Measurements from ENCODE around the gene KHDRBS2.
"Not testable (repeated sequence)": the region's sequence is repeated elsewhere in the genome, so short reads cannot be mapped to it uniquely, and the experiment has no call there.

Gene KHDRBS2

GRCh38 chr6:61841958-61842357, 444.1 kb downstream of the KHDRBS2 start:
- H3K4me1 ChIP-seq (ENCODE audit: insufficient read depth, low read length), result no peaks in the 10 kb centered on the region
- H3K4me3 ChIP-seq (ENCODE audit: low read depth in 1 of 2, low read length in 2 of 2), result no peak overlapping the region
- no peaks in the 10 kb centered on the region for H3K9me3 ChIP-seq (ENCODE audit: low read length)
- no peak overlapping the region for H3K9ac ChIP-seq (ENCODE audit: low read length)
- no peak overlapping the region for H3K27ac ChIP-seq (ENCODE audit: low read depth, low read length)
- no peaks in the 10 kb centered on the region for H3K27me3 ChIP-seq (ENCODE audit: control insufficient read depth in 1 of 2, insufficient read depth in 2 of 2, low read length in 2 of 2)
- H3K36me3 ChIP-seq (ENCODE audit: insufficient read depth, low read length), result no peaks in the 10 kb centered on the region

- no peaks in the 10 kb centered on the region for H3K27me3 ChIP-seq (ENCODE audit: control insufficient read depth in 1 of 2, insufficient read depth in 2 of 2, low read length in 2 of 2)
- H3K9me3 ChIP-seq (ENCODE audit: low read length), result no peaks in the 10 kb centered on the region
- no peaks in the 10 kb centered on the region for H3K4me1 ChIP-seq (ENCODE audit: insufficient read depth, low read length)
- no peak overlapping the region for H3K27ac ChIP-seq (ENCODE audit: low read depth, low read length)
- H3K4me3 ChIP-seq (ENCODE audit: low read depth in 1 of 2, low read length in 2 of 2), result no peak overlapping the region
- H3K9ac ChIP-seq (ENCODE audit: low read length), result no peak overlapping the region
- no peaks in the 10 kb centered on the region for H3K36me3 ChIP-seq (ENCODE audit: insufficient read depth, low read length)
Measured at GRCh38 chr6:61835237-61835636, 450.8 kb downstream of the KHDRBS2 start.

- H3K9me3 ChIP-seq (ENCODE audit: low read length), result no peaks in the 10 kb centered on the region
- H3K36me3 ChIP-seq (ENCODE audit: insufficient read depth, low read length), result no peaks in the 10 kb centered on the region
- no peaks in the 10 kb centered on the region for H3K27me3 ChIP-seq (ENCODE audit: control insufficient read depth in 1 of 2, insufficient read depth in 2 of 2, low read length in 2 of 2)
- H3K4me1 ChIP-seq (ENCODE audit: insufficient read depth, low read length), result no peaks in the 10 kb centered on the region
- H3K9ac ChIP-seq (ENCODE audit: low read length), result no peak overlapping the region
- no peak overlapping the region for H3K27ac ChIP-seq (ENCODE audit: low read depth, low read length)
- H3K4me3 ChIP-seq (ENCODE audit: low read depth in 1 of 2, low read length in 2 of 2), result no peak overlapping the region
Measured at GRCh38 chr6:61833176-61833755, 452.8 kb downstream of the KHDRBS2 start.

- no peaks in the 10 kb centered on the region for H3K27me3 ChIP-seq (ENCODE audit: control insufficient read depth in 1 of 2, insufficient read depth in 2 of 2, low read length in 2 of 2)
- no peak overlapping the region for H3K9ac ChIP-seq (ENCODE audit: low read length)
- H3K4me3 ChIP-seq (ENCODE audit: low read depth in 1 of 2, low read length in 2 of 2), result no peak overlapping the region
- no peaks in the 10 kb centered on the region for H3K9me3 ChIP-seq (ENCODE audit: low read length)
- no peaks in the 10 kb centered on the region for H3K36me3 ChIP-seq (ENCODE audit: insufficient read depth, low read length)
- H3K27ac ChIP-seq (ENCODE audit: low read depth, low read length), result no peak overlapping the region
- H3K4me1 ChIP-seq (ENCODE audit: insufficient read depth, low read length), result no peaks in the 10 kb centered on the region
Measured at GRCh38 chr6:61817716-61818115, 468.3 kb downstream of the KHDRBS2 start.

- Histone ChIP-seq H3K27ac (ENCODE audit: low read depth, low read length) (no peak overlapping the region), H3K27me3 (ENCODE audit: control insufficient read depth in 1 of 2, insufficient read depth in 2 of 2, low read length in 2 of 2) (no peaks in the 10 kb centered on the region), H3K36me3 (ENCODE audit: insufficient read depth, low read length) (no peaks in the 10 kb centered on the region), H3K4me3 (ENCODE audit: low read depth in 1 of 2, low read length in 2 of 2) (no peak overlapping the region), H3K9me3 (ENCODE audit: low read length) (no peaks in the 10 kb centered on the region), H3K9ac (ENCODE audit: low read length) (no peak overlapping the region), H3K4me1 (ENCODE audit: insufficient read depth, low read length) (no peaks in the 10 kb centered on the region)
Measured at GRCh38 chr6:61810047-61810446, 476.0 kb downstream of the KHDRBS2 start.

GRCh38 chr6:61809004-61809595, 476.9 kb downstream of the KHDRBS2 start:
- no peaks in the 10 kb centered on the region for H3K4me1 ChIP-seq (ENCODE audit: insufficient read depth, low read length)
- H3K4me3 ChIP-seq (ENCODE audit: low read depth in 1 of 2, low read length in 2 of 2), result no peak overlapping the region
- no peak overlapping the region for H3K27ac ChIP-seq (ENCODE audit: low read depth, low read length)
- H3K36me3 ChIP-seq (ENCODE audit: insufficient read depth, low read length), result no peaks in the 10 kb centered on the region
- H3K9ac ChIP-seq (ENCODE audit: low read length), result no peak overlapping the region
- H3K9me3 ChIP-seq (ENCODE audit: low read length), result no peaks in the 10 kb centered on the region
- H3K27me3 ChIP-seq (ENCODE audit: control insufficient read depth in 1 of 2, insufficient read depth in 2 of 2, low read length in 2 of 2), result no peaks in the 10 kb centered on the region

GRCh38 chr6:61787998-61788397, 498.0 kb downstream of the KHDRBS2 start:
- Histone ChIP-seq H3K9me3 (ENCODE audit: low read length) (no peaks in the 10 kb centered on the region), H3K4me3 (ENCODE audit: low read depth in 1 of 2, low read length in 2 of 2) (no peak overlapping the region), H3K27ac (ENCODE audit: low read depth, low read length) (no peak overlapping the region), H3K9ac (ENCODE audit: low read length) (no peak overlapping the region), H3K36me3 (ENCODE audit: insufficient read depth, low read length) (no peaks in the 10 kb centered on the region), H3K4me1 (ENCODE audit: insufficient read depth, low read length) (no peaks in the 10 kb centered on the region), H3K27me3 (ENCODE audit: control insufficient read depth in 1 of 2, insufficient read depth in 2 of 2, low read length in 2 of 2) (no peaks in the 10 kb centered on the region)

GRCh38 chr6:61769446-61769845, 516.6 kb downstream of the KHDRBS2 start:
- not testable (repeated sequence) for H3K9me3 ChIP-seq (ENCODE audit: low read length); H3K4me1 ChIP-seq (ENCODE audit: insufficient read depth, low read length); H3K27me3 ChIP-seq (ENCODE audit: control insufficient read depth in 1 of 2, insufficient read depth in 2 of 2, low read length in 2 of 2); H3K27ac ChIP-seq (ENCODE audit: low read depth, low read length); H3K9ac ChIP-seq (ENCODE audit: low read length); H3K36me3 ChIP-seq (ENCODE audit: insufficient read depth, low read length); H3K4me3 ChIP-seq (ENCODE audit: low read depth in 1 of 2, low read length in 2 of 2)

GRCh38 chr6:61755739-61756138, 530.3 kb downstream of the KHDRBS2 start:
- H3K27ac ChIP-seq (ENCODE audit: low read depth, low read length), result no peak overlapping the region
- H3K36me3 ChIP-seq (ENCODE audit: insufficient read depth, low read length), result no peaks in the 10 kb centered on the region
- no peaks in the 10 kb centered on the region for H3K27me3 ChIP-seq (ENCODE audit: control insufficient read depth in 1 of 2, insufficient read depth in 2 of 2, low read length in 2 of 2)
- no peaks in the 10 kb centered on the region for H3K9me3 ChIP-seq (ENCODE audit: low read length)
- no peaks in the 10 kb centered on the region for H3K4me1 ChIP-seq (ENCODE audit: insufficient read depth, low read length)
- no peak overlapping the region for H3K4me3 ChIP-seq (ENCODE audit: low read depth in 1 of 2, low read length in 2 of 2)
- H3K9ac ChIP-seq (ENCODE audit: low read length), result no peak overlapping the region

GRCh38 chr6:61751986-61752385, 534.0 kb downstream of the KHDRBS2 start:
- Histone ChIP-seq H3K4me3 (ENCODE audit: low read depth in 1 of 2, low read length in 2 of 2) (no peak overlapping the region), H3K27me3 (ENCODE audit: control insufficient read depth in 1 of 2, insufficient read depth in 2 of 2, low read length in 2 of 2) (no peaks in the 10 kb centered on the region), H3K27ac (ENCODE audit: low read depth, low read length) (no peak overlapping the region), H3K4me1 (ENCODE audit: insufficient read depth, low read length) (no peaks in the 10 kb centered on the region), H3K9ac (ENCODE audit: low read length) (no peak overlapping the region), H3K9me3 (ENCODE audit: low read length) (no peaks in the 10 kb centered on the region), H3K36me3 (ENCODE audit: insufficient read depth, low read length) (no peaks in the 10 kb centered on the region)

- Histone ChIP-seq H3K27ac (ENCODE audit: low read depth, low read length) (no peak overlapping the region), H3K9ac (ENCODE audit: low read length) (no peak overlapping the region), H3K27me3 (ENCODE audit: control insufficient read depth in 1 of 2, insufficient read depth in 2 of 2, low read length in 2 of 2) (no peaks in the 10 kb centered on the region), H3K9me3 (ENCODE audit: low read length) (no peaks in the 10 kb centered on the region), H3K36me3 (ENCODE audit: insufficient read depth, low read length) (no peaks in the 10 kb centered on the region), H3K4me3 (ENCODE audit: low read depth in 1 of 2, low read length in 2 of 2) (no peak overlapping the region), H3K4me1 (ENCODE audit: insufficient read depth, low read length) (no peaks in the 10 kb centered on the region)
Measured at GRCh38 chr6:61745994-61746393, 540.0 kb downstream of the KHDRBS2 start.

- no peaks in the 10 kb centered on the region for H3K9me3 ChIP-seq (ENCODE audit: low read length)
- no peak overlapping the region for H3K27ac ChIP-seq (ENCODE audit: low read depth, low read length)
- H3K36me3 ChIP-seq (ENCODE audit: insufficient read depth, low read length), result no peaks in the 10 kb centered on the region
- H3K27me3 ChIP-seq (ENCODE audit: control insufficient read depth in 1 of 2, insufficient read depth in 2 of 2, low read length in 2 of 2), result no peaks in the 10 kb centered on the region
- H3K4me3 ChIP-seq (ENCODE audit: low read depth in 1 of 2, low read length in 2 of 2), result no peak overlapping the region
- no peaks in the 10 kb centered on the region for H3K4me1 ChIP-seq (ENCODE audit: insufficient read depth, low read length)
- H3K9ac ChIP-seq (ENCODE audit: low read length), result no peak overlapping the region
Measured at GRCh38 chr6:61711849-61712248, 574.2 kb downstream of the KHDRBS2 start.

Data from muscle layer of colon (tissue), 2 donors.